Tibial artery (tissue), 4 donors: ENCODE data around the gene UTP11.
"Not testable (repeated sequence)": the region's sequence is repeated elsewhere in the genome, so short reads cannot be mapped to it uniquely, and the experiment has no call there.

Experiments
- DNase-seq, 2 donors: peaks; one replicate each; pipeline ENCODE4 v3.0.0-alpha.2; 2019
- H3K27ac ChIP-seq, 2 donors: fragments of 200-600 bp; sonication (generic) in 1 of 2; 1 replicate in 1 of 2; 2 replicates in 1 of 2; pipeline ENCODE4 v1.5.1; 2018 to 2019; ENCODE audit warnings: mild to moderate bottlenecking in 1 of 2
- H3K27me3 ChIP-seq, 2 donors: fragments of 200-600 bp; sonication (generic) in 1 of 2; one replicate each; pipeline versions ENCODE4 v1.5.1 to v1.6.0; 2016 to 2019
- H3K36me3 ChIP-seq, 3 donors: fragments of 200-600 bp; sonication (generic) in 2 of 3; one replicate each; pipeline ENCODE4 v1.5.1; 2016 to 2019; ENCODE audit warnings: mild to moderate bottlenecking in 2 of 3
- H3K4me1 ChIP-seq, 4 donors: fragments of 200-600 bp; sonication (generic) in 2 of 4; 1 replicate in 3 of 4; 2 replicates in 1 of 4; pipeline ENCODE4 v1.5.1; 2016 to 2019
- H3K4me3 ChIP-seq, 2 donors: fragments of 200-600 bp; sonication (generic) in 1 of 2; 1 replicate in 1 of 2; 2 replicates in 1 of 2; pipeline ENCODE4 v1.5.1; 2018 to 2019; ENCODE audit warnings: mild to moderate bottlenecking in 2 of 2
- H3K9me3 ChIP-seq, 3 donors: fragments of 200-600 bp; sonication (generic) in 1 of 3; one replicate each; pipeline ENCODE4 v1.5.1; 2016 to 2019
- intact Hi-C: fragments of 100-400 bp; cut with DNase I; formaldehyde crosslinking; loops from one replicate; pipeline ENCODE4 v1.15.0; 2023; ENCODE audit warnings: low total_unique reads
- TF ChIP-seq, protein P1 (sequence below), 2 experiments: fragments of 200-600 bp in 1 of 2; fragments of 450-650 bp in 1 of 2; IDR thresholded peaks; one replicate each; pipeline ENCODE4 v1.5.1; 2017 to 2019; ENCODE audit warnings: antibody characterized with exemption in 2 of 2, mild to moderate bottlenecking in 1 of 2, moderate library complexity in 1 of 2

The UTP11 gene

GRCh38 chr1:38029685-38030511, 17.4 kb downstream of the UTP11 start:
- peaks cover 0 to 13% of the 10 kb centered on the region in 2 donors for H3K27me3 ChIP-seq
- TF ChIP-seq, protein P1, sequence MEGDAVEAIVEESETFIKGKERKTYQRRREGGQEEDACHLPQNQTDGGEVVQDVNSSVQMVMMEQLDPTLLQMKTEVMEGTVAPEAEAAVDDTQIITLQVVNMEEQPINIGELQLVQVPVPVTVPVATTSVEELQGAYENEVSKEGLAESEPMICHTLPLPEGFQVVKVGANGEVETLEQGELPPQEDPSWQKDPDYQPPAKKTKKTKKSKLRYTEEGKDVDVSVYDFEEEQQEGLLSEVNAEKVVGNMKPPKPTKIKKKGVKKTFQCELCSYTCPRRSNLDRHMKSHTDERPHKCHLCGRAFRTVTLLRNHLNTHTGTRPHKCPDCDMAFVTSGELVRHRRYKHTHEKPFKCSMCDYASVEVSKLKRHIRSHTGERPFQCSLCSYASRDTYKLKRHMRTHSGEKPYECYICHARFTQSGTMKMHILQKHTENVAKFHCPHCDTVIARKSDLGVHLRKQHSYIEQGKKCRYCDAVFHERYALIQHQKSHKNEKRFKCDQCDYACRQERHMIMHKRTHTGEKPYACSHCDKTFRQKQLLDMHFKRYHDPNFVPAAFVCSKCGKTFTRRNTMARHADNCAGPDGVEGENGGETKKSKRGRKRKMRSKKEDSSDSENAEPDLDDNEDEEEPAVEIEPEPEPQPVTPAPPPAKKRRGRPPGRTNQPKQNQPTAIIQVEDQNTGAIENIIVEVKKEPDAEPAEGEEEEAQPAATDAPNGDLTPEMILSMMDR (IDR thresholded peaks at IDR 0.05), result no peak
- H3K4me3 ChIP-seq, result no peak overlapping the region
- no peak for DNase-seq
- no peak overlapping the region for H3K27ac ChIP-seq
- peaks cover 12 to 23% (median 18%) of the 10 kb centered on the region in 3 donors for H3K36me3 ChIP-seq
- H3K9me3 ChIP-seq, result no peaks in the 10 kb centered on the region
- intact Hi-C loops, result loop anchor here (10.0 kb wide), 1 partner anchor 785 kb away; no protein-coding TSS in a partner anchor
- peaks cover 0 to 27% (median 19%) of the 10 kb centered on the region in 4 donors for H3K4me1 ChIP-seq

DNA sequence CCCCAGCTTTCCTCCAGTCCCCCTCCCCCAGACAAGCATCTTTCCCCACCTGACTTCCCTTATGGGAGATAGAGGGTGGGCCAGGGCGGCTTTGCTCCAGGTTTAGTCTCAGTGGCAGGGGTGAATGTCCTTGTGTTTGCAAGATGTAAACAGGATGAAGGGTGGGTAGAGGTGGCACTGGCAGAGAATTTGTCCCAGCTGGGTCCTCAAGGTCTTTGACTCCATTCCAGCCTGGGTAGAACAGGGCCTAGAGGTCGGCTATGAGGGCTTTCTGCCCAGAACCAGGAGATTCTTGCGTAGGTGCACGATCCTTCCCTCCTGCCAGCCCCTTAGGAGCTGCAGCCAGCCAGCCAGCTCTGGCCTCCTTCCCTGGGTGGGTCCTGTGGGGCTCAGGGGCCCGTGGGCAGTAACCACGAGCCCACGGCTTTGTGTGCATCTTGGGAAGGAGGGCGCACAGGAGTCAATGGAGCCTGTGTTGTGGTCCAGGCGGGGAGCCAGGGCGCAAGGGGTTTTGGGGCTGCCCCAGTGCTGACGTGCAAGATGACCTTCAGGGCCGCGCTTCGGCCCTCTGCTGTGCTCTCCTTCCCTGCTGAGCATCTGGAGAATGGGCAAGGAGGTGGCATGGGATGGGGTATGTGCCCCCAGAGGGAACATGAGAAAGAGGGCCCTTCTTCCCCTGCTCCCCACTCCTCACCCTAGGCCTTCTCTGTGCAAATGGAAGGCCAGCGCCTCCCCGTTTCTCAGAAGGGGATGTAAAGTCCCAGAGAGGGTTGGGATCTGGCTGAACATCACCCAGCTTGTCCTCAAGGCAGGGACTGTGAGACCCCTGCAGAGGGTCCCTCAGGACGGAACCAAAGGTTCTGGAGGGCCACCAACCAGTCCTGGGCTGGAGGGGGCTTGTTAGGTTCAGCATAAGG, 18.3 kb downstream of the UTP11 start:
- no peak overlapping the region for H3K4me3 ChIP-seq
- TF ChIP-seq, protein P1 (IDR thresholded peaks at IDR 0.05), result no peak
- H3K36me3 ChIP-seq, result peaks cover 3 to 13% (median 8%) of the 10 kb centered on the region in 3 donors
- intact Hi-C loops, result loop anchor here (10.0 kb wide), 1 partner anchor 784 kb away; no protein-coding TSS in a partner anchor
- H3K27ac ChIP-seq, result no peak overlapping the region
- H3K27me3 ChIP-seq, result peaks cover 0 to 21% of the 10 kb centered on the region in 2 donors
- no peaks in the 10 kb centered on the region for H3K9me3 ChIP-seq
- peaks cover 0 to 27% (median 19%) of the 10 kb centered on the region in 4 donors for H3K4me1 ChIP-seq
- no peak for DNase-seq

DNA sequence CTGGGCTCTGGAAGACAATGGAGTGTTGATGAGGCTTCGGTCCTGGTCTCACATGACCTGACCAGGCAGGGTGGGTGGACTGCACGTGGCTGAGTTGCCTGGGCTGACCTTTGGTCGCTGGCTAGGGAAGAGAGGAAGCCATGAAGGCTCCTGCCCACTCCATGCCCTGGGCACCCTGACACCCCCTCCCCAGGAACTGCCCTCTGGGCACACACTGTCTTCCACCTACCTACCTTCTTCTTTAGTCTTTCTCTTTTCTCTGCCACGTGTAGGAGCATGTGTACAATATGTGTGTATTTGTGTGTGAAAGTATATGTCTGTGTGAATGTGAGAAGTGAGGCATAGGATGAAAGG, 19.0 kb downstream of the UTP11 start:
- no peak for DNase-seq
- Histone ChIP-seq H3K36me3 (peaks cover 0 to 7% (median 2%) of the 10 kb centered on the region in 3 donors), H3K4me1 (peaks cover 0 to 27% (median 19%) of the 10 kb centered on the region in 4 donors), H3K4me3 (no peak overlapping the region), H3K27ac (no peak overlapping the region), H3K27me3 (peaks cover 0 to 28% of the 10 kb centered on the region in 2 donors), H3K9me3 (no peaks in the 10 kb centered on the region)
- TF ChIP-seq, protein P1 (IDR thresholded peaks at IDR 0.05), result no peak
- intact Hi-C loops, result loop anchor here (10.0 kb wide), 1 partner anchor 783 kb away; no protein-coding TSS in a partner anchor

DNA sequence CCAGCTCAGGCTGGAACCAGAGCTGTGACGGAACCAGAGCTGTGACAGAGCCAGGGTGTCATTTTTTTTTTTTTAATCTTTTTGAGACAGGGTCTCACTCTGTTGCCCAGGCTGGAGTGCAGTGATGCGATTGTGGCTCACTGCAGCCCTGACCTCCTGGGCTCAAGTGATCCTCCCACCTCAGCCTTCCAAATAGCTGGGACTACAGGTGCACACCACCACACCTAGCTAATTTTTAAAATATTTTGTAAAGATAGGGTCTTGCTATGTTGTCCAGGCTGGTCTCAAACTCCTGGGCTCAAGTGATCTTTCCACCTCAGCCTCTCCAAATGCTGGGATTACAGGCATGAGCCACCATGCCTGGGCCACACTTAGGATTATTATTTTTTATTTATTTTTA, 20.5 kb downstream of the UTP11 start:
- Histone ChIP-seq H3K4me1 (peaks cover 0 to 27% (median 19%) of the 10 kb centered on the region in 4 donors), H3K27me3 (peaks cover 0 to 40% of the 10 kb centered on the region in 2 donors)
- DNase-seq, H3K4me3 ChIP-seq, H3K36me3 ChIP-seq, H3K9me3 ChIP-seq, H3K27ac ChIP-seq: not testable (repeated sequence)
- intact Hi-C loops, result loop anchor here (10.0 kb wide), 1 partner anchor 782 kb away; no protein-coding TSS in a partner anchor

DNA sequence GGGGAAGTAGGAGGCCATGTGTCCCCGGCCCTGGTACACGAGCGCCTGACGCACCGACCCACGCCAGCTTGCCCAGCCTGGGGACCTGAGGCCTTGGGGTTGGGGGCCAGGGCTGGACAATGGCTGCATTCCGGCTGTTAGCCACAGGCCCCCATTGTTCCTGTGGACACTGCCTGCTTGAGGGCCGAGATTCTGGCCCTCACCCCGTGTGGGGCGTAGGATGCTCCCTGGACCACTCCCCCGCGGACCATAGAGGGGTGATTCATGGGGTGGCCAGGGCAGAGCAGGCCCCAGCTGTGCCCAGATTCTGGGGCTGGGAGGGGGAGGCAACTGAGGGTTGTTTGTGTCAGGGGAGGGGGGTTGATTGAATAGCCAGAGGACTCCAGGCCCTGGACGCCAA, 22.3 kb downstream of the UTP11 start:
- no peak overlapping the region for H3K27ac ChIP-seq
- TF ChIP-seq, protein P1 (IDR thresholded peaks at IDR 0.05), result no peak
- peaks cover 0 to 54% of the 10 kb centered on the region in 2 donors for H3K27me3 ChIP-seq
- H3K36me3 ChIP-seq, result no peaks in the 10 kb centered on the region
- H3K4me3 ChIP-seq, result no peak overlapping the region
- intact Hi-C loops, result loop anchor here (10.0 kb wide), 1 partner anchor 780 kb away; no protein-coding TSS in a partner anchor
- no peak for DNase-seq
- H3K9me3 ChIP-seq, result no peaks in the 10 kb centered on the region
- peaks cover 0 to 14% (median 7%) of the 10 kb centered on the region in 4 donors for H3K4me1 ChIP-seq
